GM12878 (cell line): Measurements from ENCODE around the gene ARHGEF25. TPM values are rescaled to one million over a fixed set of nuclear protein-coding genes. Genes with fewer than 3 reads are reported as not detected.

Source experiments
- ATAC-seq: fragments of 200-7000 bp; cut with Tn5 transposase; 3 replicates; pipeline ENCODE4 v1.9.1; 2020; ENCODE audit warnings: mild to moderate bottlenecking, moderate library complexity
- BruUV-seq: library from RNA; stranded (reverse); fragments of 400-500 nt; replicated peaks from 2 replicates; lab custom pipeline; 2021; lab: Mats Ljungman, UMichigan
- CTCF ChIA-PET: fragments of 300-600 bp; sonication (Branson Sonifier 250); formaldehyde crosslinking; extraction: SDS; loops from one replicate; lab custom pipeline; 2021; ENCODE audit warnings: inconsistent platforms; lab: Yijun Ruan, JAX
- POLR2A ChIA-PET: fragments of 350-600 bp; formaldehyde crosslinking; extraction: SDS; loops from one replicate; lab custom pipeline; 2021; ENCODE audit warnings: inconsistent platforms; lab: Charles Lee
- RAD21 ChIA-PET: fragments of 300-600 bp; sonication (Branson Sonifier 250); formaldehyde crosslinking; loops from one replicate; lab custom pipeline; 2023; ENCODE audit warnings: antibody characterized with exemption; ENCODE audit not compliant: unreplicated experiment; lab: Charles Lee
- SMC1A ChIA-PET: fragments of 300-600 bp; sonication (Branson Sonifier 250); formaldehyde crosslinking; loops from one replicate; lab custom pipeline; 2023; ENCODE audit not compliant: unreplicated experiment, uncharacterized antibody; lab: Charles Lee
- DNase-seq: peaks from one replicate; pipeline ENCODE4 v3.0.0-alpha.2; 2011; ENCODE audit warnings: low read depth, low spot score
- FAIRE-seq: peaks from 3 replicates; lab custom pipeline; 2011; peaks lifted over from hg19 to GRCh38; lab: Jason Lieb, UNC
- H2AFZ ChIP-seq: 2 replicates; pipeline ENCODE4 v1.6.0; 2011; ENCODE audit warnings: low read depth, low read length, control low read depth; ENCODE audit not compliant: control insufficient read depth
- H3K27ac ChIP-seq: 2 replicates; pipeline ENCODE4 v1.5.1; 2011; ENCODE audit warnings: control low read depth; ENCODE audit not compliant: control insufficient read depth, insufficient read depth
- H3K27me3 ChIP-seq, 2 experiments: replicated peaks in 1 of 2; 2 replicates each; pipeline versions ENCODE4 v1.6.0 to v1.6.1; 2011; ENCODE audit warnings: low read length in 1 of 2; ENCODE audit not compliant: control insufficient read depth in 2 of 2, insufficient read depth in 2 of 2
- H3K36me3 ChIP-seq, 2 experiments: 2 replicates each; pipeline ENCODE4 v1.5.1; 2011; ENCODE audit warnings: low read length in 1 of 2; ENCODE audit not compliant: control insufficient read depth in 2 of 2, insufficient read depth in 2 of 2
- H3K4me1 ChIP-seq: 2 replicates; pipeline ENCODE4 v1.6.1; 2011; ENCODE audit warnings: mild to moderate bottlenecking, low read length, moderate library complexity, mixed read lengths; ENCODE audit not compliant: control insufficient read depth, insufficient read depth
- H3K4me2 ChIP-seq: 2 replicates; pipeline ENCODE4 v1.6.0; 2011; ENCODE audit warnings: control low read depth; ENCODE audit not compliant: control insufficient read depth, insufficient read depth
- H3K4me3 ChIP-seq: fragments of 200-600 bp; sonication (generic); 2 replicates; pipeline ENCODE4 v1.5.1; 2016
- H3K79me2 ChIP-seq: 2 replicates; pipeline ENCODE4 v1.6.0; 2011; ENCODE audit warnings: low read length; ENCODE audit not compliant: control insufficient read depth, insufficient read depth
- H3K9ac ChIP-seq: 2 replicates; pipeline ENCODE4 v1.8.0; 2011; ENCODE audit warnings: low read length, control low read depth, mixed read lengths; ENCODE audit not compliant: control insufficient read depth, insufficient read depth
- H3K9me3 ChIP-seq: replicated peaks from 3 replicates; pipeline ENCODE4 v1.5.1; 2011; ENCODE audit warnings: mild to moderate bottlenecking, low read length; ENCODE audit not compliant: control insufficient read depth, insufficient read depth
- H4K20me1 ChIP-seq: 2 replicates; pipeline ENCODE4 v1.6.0; 2011; ENCODE audit not compliant: control insufficient read depth, insufficient read depth
- EP300 ChIP-seq, 2 experiments: fragments of 150-350 bp in 1 of 2; IDR thresholded peaks; 2 replicates each; pipeline ENCODE4 v1.6.1; 2011 to 2012; ENCODE audit warnings: low read depth in 2 of 2, low read length in 2 of 2, borderline replicate concordance in 1 of 2, improper control_type of control experiment in 1 of 2, inconsistent platforms in 1 of 2; ENCODE audit not compliant: control insufficient read depth in 1 of 2
- FOS ChIP-seq: IDR thresholded peaks from 3 replicates; pipeline ENCODE4 v1.6.1; 2011; ENCODE audit warnings: borderline replicate concordance; ENCODE audit not compliant: insufficient read length; ENCODE audit errors: extremely low read depth
- HCFC1 ChIP-seq: fragments of 150-350 bp; IDR thresholded peaks from 2 replicates; pipeline ENCODE4 v1.6.1; 2014; ENCODE audit warnings: low read length
- LARP7 ChIP-seq: fragments of 450-650 bp; IDR thresholded peaks from 2 replicates; pipeline ENCODE4 v1.6.1; 2017; ENCODE audit warnings: mild to moderate bottlenecking
- NFYB ChIP-seq: IDR thresholded peaks from 2 replicates; pipeline ENCODE4 v1.6.1; 2011; ENCODE audit warnings: low read depth, mild to moderate bottlenecking, low read length, improper control_type of control experiment, moderate library complexity; ENCODE audit not compliant: insufficient read depth
- POLR2A ChIP-seq: IDR thresholded peaks from 2 replicates; pipeline ENCODE4 v1.6.1; 2011; ENCODE audit warnings: low read depth, mild to moderate bottlenecking, low read length
- SPI1 ChIP-seq: IDR thresholded peaks from 2 replicates; pipeline ENCODE4 v1.6.1; 2011; ENCODE audit warnings: low read depth, mild to moderate bottlenecking, low read length, moderate library complexity, borderline replicate concordance; ENCODE audit not compliant: insufficient read depth
- TCF7 ChIP-seq: IDR thresholded peaks from 2 replicates; pipeline ENCODE4 v1.6.1; 2014; ENCODE audit warnings: antibody characterized with exemption, borderline replicate concordance
- WGBS: methylation state at CpG from one replicate; pipeline ENCODE4 v1.1.6; 2016; ENCODE audit warnings: low lambda C conversion rate; ENCODE audit not compliant: insufficient replicate concordance, insufficient coverage; ENCODE audit errors: missing lambda C conversion rate; 5-methylcytosine and 5-hydroxymethylcytosine counted together
- in situ Hi-C: fragments of 300-500 bp; cut with MboI; formaldehyde crosslinking; loops from 9 replicates; pipeline ENCODE4 v1.14.3; 2018; ENCODE audit warnings: mixed read lengths
- intact Hi-C: fragments of 100-400 bp; cut with micrococcal nuclease; formaldehyde crosslinking; loops from one replicate; pipeline ENCODE4 v1.14.2; 2022; ENCODE audit not compliant: unreplicated experiment
- polyA plus RNA-seq, 11 experiments: library from polyadenylated mRNA; depleted of rRNA in 4 of 11; unstranded in 6 of 11; stranded (reverse) in 5 of 11; fragments of >200 nt; fragmentation: Nextera tagmentation in 4 of 11; fragmentation: Illumina TruSeq in 1 of 11; extraction: Ambion mirVana in 4 of 11; extraction: Trizol in 1 of 11; gene quantifications; 1 replicate in 1 of 11; 2 replicates in 10 of 11; pipeline versions ENCODE4 v1.2.1 to v1.2.3, GENCODE V29; 2011 to 2016; ENCODE audit warnings: inconsistent platforms in 2 of 11, missing spikeins in 2 of 11, low read depth in 1 of 11
- total RNA-seq, 4 experiments: library from RNA; depleted of rRNA in 3 of 4; stranded (reverse); fragments of >200 nt in 3 of 4; fragmentation: Illumina TruSeq in 1 of 4; extraction: Trizol in 1 of 4; gene quantifications; 2 replicates each; pipeline versions ENCODE4 v1.2.1 to v1.2.3, GENCODE V29; 2013 to 2021
- TF ChIP-seq, protein P1 (sequence below): IDR thresholded peaks from 2 replicates; pipeline ENCODE4 v1.6.1; 2011; ENCODE audit warnings: borderline replicate concordance, low read depth, mild to moderate bottlenecking, moderate library complexity, low read length; ENCODE audit not compliant: insufficient read depth, poor library complexity, severe bottlenecking
- TF ChIP-seq, protein P2 (sequence below): fragments of 450-650 bp; formaldehyde crosslinking; IDR thresholded peaks from 2 replicates; pipeline ENCODE4 v1.5.0; 2022; ENCODE audit warnings: mild to moderate bottlenecking, missing genetic modification characterization
- TF ChIP-seq, protein P3 (sequence below): fragments of 450-650 bp; formaldehyde crosslinking; IDR thresholded peaks from 2 replicates; pipeline ENCODE4 v1.4.0; 2022; ENCODE audit warnings: mild to moderate bottlenecking, moderate library complexity

ARHGEF25 gene
- total and polyA plus RNA-seq, 10 of the 15 experiments (the other 5 are each of a cell fraction or from before 2014, with no cell fraction given) = 0.08 to 4.5 (median 1.2) TPM; not detected in 3

DNA sequence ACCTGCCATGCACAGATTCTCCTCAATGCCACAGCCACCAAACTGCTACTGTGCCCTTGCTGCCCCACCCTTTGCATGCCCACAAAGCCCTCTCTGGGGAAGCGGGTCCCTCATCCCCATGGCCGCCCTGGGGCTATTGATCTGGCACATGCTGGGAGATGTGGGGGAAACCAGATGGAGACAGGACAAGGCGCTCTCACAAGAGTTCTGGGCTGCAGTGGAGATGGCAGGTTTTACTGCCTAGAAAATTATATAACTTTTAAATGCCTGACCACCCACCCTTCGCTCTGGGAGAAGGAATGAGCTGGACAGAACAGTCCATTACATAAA, 30.8 kb upstream of the ARHGEF25 start (continued):
- TF ChIP-seq HCFC1 = no peak
- TF ChIP-seq FOS = no peak
- TF ChIP-seq POLR2A = no peak

DNA sequence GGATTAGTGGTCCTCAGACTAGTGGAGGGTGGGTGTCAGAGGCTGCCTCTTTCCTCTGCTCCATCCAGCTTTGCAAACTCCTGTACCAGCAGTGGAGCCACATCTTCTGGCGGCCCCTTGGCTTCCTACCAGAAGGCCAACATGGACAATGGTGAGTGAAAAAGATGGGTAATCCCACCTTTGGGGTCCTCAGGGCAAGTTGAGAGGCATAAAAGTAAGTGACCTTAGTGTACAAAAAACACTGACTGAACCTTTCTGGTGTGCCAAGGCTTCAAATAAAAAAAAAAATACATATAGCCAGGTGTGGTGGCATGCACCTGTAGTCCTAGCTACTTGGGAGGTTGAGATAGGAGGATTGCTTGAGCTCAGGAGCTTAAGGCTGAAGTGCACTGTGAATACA, 29.4 kb upstream of the ARHGEF25 start:
- in situ Hi-C loops = no loop called here
- Histone ChIP-seq H2AFZ (no peak overlapping the region), H4K20me1 (no peaks in the 10 kb centered on the region), H3K27ac (no peak overlapping the region), H3K4me3 (no peak overlapping the region), H3K4me1 (no peaks in the 10 kb centered on the region), H3K36me3 (no peaks in the 10 kb centered on the region), H3K9ac (no peak overlapping the region), H3K79me2 (no peaks in the 10 kb centered on the region), H3K4me2 (no peak overlapping the region), H3K9me3 (no peaks in the 10 kb centered on the region), H3K27me3 (no peaks in the 10 kb centered on the region; a peak in 1 of 4 replicates)
- BruUV-seq = no TSS peak
- ChIA-PET SMC1A (interaction anchor here (1.0 to 4.2 kb wide), 6 partner anchors 10 to 159 kb away, joined by 3 to 16 read pairs (median 5); partner anchors contain the start of genes B4GALNT1 and PIP4K2C), RAD21 (interaction anchor here (0.7 to 5.3 kb wide), 5 partner anchors 38 to 160 kb away, joined by 3 to 28 read pairs (median 3); partner anchors contain the start of gene B4GALNT1), POLR2A (no interaction called here), CTCF (interaction anchor here (0.6 to 7.8 kb wide), 15 partner anchors 10 to 163 kb away, joined by 3 to 119 read pairs (median 5); partner anchors contain the start of genes B4GALNT1, DCTN2, INHBE and PIP4K2C)
- DNase-seq = no peak
- intact Hi-C loops = loop anchor here (10.0 kb wide), 1 partner anchor 323 kb away; no protein-coding TSS in a partner anchor
- ATAC-seq = no peak
- 46% methylated on average over 1 of the region's 1 CpG for WGBS
- FAIRE-seq = no peak
- TF ChIP-seq LARP7 (no peak), EP300 (IDR thresholded peaks at IDR 0.05; ENCODE audit: borderline replicate concordance in 1 of 2, control insufficient read depth in 1 of 2, low read depth in 2 of 2, low read length in 2 of 2) (no peak), SPI1 (no peak), NFYB (no peak), TCF7 (no peak)
- TF ChIP-seq, protein P1, sequence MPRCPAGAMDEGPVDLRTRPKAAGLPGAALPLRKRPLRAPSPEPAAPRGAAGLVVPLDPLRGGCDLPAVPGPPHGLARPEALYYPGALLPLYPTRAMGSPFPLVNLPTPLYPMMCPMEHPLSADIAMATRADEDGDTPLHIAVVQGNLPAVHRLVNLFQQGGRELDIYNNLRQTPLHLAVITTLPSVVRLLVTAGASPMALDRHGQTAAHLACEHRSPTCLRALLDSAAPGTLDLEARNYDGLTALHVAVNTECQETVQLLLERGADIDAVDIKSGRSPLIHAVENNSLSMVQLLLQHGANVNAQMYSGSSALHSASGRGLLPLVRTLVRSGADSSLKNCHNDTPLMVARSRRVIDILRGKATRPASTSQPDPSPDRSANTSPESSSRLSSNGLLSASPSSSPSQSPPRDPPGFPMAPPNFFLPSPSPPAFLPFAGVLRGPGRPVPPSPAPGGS = no peak
- TF ChIP-seq, protein P2, sequence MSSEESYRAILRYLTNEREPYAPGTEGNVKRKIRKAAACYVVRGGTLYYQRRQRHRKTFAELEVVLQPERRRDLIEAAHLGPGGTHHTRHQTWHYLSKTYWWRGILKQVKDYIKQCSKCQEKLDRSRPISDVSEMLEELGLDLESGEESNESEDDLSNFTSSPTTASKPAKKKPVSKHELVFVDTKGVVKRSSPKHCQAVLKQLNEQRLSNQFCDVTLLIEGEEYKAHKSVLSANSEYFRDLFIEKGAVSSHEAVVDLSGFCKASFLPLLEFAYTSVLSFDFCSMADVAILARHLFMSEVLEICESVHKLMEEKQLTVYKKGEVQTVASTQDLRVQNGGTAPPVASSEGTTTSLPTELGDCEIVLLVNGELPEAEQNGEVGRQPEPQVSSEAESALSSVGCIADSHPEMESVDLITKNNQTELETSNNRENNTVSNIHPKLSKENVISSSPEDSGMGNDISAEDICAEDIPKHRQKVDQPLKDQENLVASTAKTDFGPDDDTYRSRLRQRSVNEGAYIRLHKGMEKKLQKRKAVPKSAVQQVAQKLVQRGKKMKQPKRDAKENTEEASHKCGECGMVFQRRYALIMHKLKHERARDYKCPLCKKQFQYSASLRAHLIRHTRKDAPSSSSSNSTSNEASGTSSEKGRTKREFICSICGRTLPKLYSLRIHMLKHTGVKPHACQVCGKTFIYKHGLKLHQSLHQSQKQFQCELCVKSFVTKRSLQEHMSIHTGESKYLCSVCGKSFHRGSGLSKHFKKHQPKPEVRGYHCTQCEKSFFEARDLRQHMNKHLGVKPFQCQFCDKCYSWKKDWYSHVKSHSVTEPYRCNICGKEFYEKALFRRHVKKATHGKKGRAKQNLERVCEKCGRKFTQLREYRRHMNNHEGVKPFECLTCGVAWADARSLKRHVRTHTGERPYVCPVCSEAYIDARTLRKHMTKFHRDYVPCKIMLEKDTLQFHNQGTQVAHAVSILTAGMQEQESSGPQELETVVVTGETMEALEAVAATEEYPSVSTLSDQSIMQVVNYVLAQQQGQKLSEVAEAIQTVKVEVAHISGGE (CRISPR knock-in tag) = no peak
- TF ChIP-seq, protein P3, sequence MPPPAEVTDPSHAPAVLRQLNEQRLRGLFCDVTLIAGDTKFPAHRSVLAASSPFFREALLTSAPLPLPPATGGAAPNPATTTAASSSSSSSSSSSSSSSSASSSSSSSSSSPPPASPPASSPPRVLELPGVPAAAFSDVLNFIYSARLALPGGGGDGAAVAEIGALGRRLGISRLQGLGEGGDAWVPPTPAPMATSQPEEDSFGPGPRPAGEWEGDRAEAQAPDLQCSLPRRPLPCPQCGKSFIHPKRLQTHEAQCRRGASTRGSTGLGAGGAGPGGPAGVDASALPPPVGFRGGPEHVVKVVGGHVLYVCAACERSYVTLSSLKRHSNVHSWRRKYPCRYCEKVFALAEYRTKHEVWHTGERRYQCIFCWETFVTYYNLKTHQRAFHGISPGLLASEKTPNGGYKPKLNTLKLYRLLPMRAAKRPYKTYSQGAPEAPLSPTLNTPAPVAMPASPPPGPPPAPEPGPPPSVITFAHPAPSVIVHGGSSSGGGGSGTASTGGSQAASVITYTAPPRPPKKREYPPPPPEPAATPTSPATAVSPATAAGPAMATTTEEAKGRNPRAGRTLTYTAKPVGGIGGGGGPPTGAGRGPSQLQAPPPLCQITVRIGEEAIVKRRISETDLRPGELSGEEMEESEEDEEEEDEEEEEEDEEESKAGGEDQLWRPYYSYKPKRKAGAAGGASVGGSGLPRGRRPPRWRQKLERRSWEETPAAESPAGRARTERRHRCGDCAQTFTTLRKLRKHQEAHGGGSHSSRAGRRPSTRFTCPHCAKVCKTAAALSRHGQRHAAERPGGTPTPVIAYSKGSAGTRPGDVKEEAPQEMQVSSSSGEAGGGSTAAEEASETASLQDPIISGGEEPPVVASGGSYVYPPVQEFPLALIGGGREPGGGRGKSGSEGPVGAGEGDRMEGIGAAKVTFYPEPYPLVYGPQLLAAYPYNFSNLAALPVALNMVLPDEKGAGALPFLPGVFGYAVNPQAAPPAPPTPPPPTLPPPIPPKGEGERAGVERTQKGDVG (CRISPR knock-in tag) = no peak
